A549 treated with CORT108297 at 1 μM for 4 hours (cell line): ENCODE results near the gene C6orf62. TPM values are rescaled to one million over a fixed set of nuclear protein-coding genes. Genes with fewer than 3 reads are reported as not detected.

Source experiments
- total RNA-seq: library from RNA; stranded (reverse); fragments of 200-300 nt; extraction: Qiagen RNA extraction; gene quantifications from 5 replicates; pipeline ENCODE4 v1.2.3, GENCODE V29; 2022

The C6orf62 gene
- 47.0 to 67.5 TPM (median 53.3 TPM) in 5 replicates for total RNA-seq

DNA sequence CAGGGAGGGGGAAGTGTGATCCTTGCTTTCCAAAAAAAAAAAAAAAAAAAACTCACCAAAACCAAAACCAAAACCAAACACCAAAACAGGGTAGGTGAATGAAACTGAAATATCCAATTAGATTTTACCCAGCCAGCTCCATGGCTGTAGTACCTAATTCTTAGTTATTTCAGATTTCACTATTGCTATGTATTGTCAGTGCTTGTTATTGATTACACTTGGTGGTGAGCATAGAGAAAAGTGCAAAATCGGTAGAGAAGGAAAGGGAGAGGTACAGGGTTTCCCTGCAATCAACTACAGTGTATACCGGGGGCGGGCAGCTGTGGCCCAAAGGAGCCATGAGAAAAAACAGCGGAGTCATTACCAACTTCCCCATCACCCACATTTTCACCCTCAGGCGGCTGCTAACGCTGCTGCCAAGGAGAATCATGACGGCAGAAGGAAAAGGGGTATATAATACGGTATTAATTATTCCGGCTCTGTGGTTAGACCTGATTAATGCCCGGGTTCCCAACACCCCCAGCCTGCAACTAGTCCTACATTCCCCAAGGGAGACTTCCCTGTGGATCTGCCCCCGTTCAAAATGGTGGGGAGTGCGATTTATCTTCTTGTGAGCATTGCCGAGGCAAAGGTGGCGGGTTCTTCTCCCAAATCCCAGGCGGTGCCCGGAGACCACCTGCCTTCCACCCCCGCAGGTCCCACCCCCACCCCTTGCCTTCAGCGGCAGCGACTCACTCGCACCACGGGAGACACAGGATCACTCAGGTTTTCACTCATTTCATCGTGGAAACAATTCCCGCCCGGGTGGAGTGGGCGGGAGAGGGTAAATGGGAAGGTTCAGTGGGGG lies at the start of gene C6orf62:
Gene C6orf62 (minus strand): TSS at position 30 of the 847 bp plus-strand sequence. CDS start 486 bp downstream, outside the sequence.

GRCh38 chr6:24666641-24667377 lies 52.1 kb downstream of the C6orf62 start, which contains the start of the genes ACOT13 and TDP2:
ACOT13 (plus strand) TSS chr6:24667077; CDS start chr6:24667264, 187 bp downstream.
TDP2 (minus strand) TSS chr6:24666899; CDS start chr6:24666862, 37 bp downstream.

Other genes with a start within 250 kb of the C6orf62 start
- 0.66 to 1.3 TPM (median 1.1 TPM) in 5 replicates for gene GPLD1, start 229.6 kb downstream of the C6orf62 start, total RNA-seq
- 6.4 to 8.2 TPM (median 7.4 TPM) in 5 replicates for gene ALDH5A1, start 224.2 kb downstream of the C6orf62 start, total RNA-seq
- gene KIAA0319, start 73.0 kb downstream of the C6orf62 start, total RNA-seq: 2.5 to 3.0 TPM (median 2.7 TPM) in 5 replicates
- 37.2 to 44.2 TPM (median 39.5 TPM) in 5 replicates for gene TDP2, start 52.3 kb downstream of the C6orf62 start, total RNA-seq
- gene ACOT13, start 52.1 kb downstream of the C6orf62 start, total RNA-seq: 15.6 to 27.3 TPM (median 25.3 TPM) in 5 replicates
- gene GMNN, start 55.8 kb upstream of the C6orf62 start, total RNA-seq: 51.0 to 62.3 TPM (median 53.4 TPM) in 5 replicates
- not detected in 5 replicates for gene ARMH2, start 79.8 kb upstream of the C6orf62 start, total RNA-seq
- gene RIPOR2, start 216.8 kb upstream of the C6orf62 start, total RNA-seq: 0.08 to 0.12 TPM (median 0.08 TPM) in 4 of 5 replicates, not detected in the other